K562 (cell line): ENCODE measurements around the gene SDHC. TPM values are rescaled to one million over a fixed set of nuclear protein-coding genes. Genes with fewer than 3 reads are reported as not detected.

Source experiments
- ATAC-seq: fragments of 200-7000 bp; cut with Tn5 transposase; 3 replicates; pipeline ENCODE4 v1.9.1; 2020; ENCODE audit warnings: moderate library complexity
- BruUV-seq: library from RNA; stranded (reverse); fragments of 400-500 nt; replicated peaks from 2 replicates; lab custom pipeline; 2021; lab: Mats Ljungman, UMichigan
- CTCF ChIA-PET: fragments of 300-600 bp; formaldehyde crosslinking; extraction: SDS; loops from one replicate; lab custom pipeline; 2021; ENCODE audit warnings: low intra/inter-chr PET ratio; lab: Yijun Ruan, JAX
- POLR2A ChIA-PET: fragments of 300-600, 350-650 bp; sonication (Branson Sonifier 250); formaldehyde crosslinking; extraction: SDS; loops from one replicate; lab custom pipeline; 2021; ENCODE audit warnings: antibody characterized with exemption, inconsistent platforms; lab: Yijun Ruan, JAX
- DNase-seq, 4 experiments: peaks; one replicate each; pipeline versions ENCODE4 v3.0.0 to v3.0.0-alpha.2; 2011 to 2018; ENCODE audit warnings: low spot score in 3 of 4, mixed read lengths in 3 of 4; ENCODE audit errors: extremely low read depth in 1 of 4
- FAIRE-seq: peaks from 2 replicates; lab custom pipeline; 2011; peaks lifted over from hg19 to GRCh38; lab: Jason Lieb, UNC
- H2AFZ ChIP-seq: 2 replicates; pipeline ENCODE4 v1.6.0; 2011; ENCODE audit warnings: low read depth, low read length, control low read depth, inconsistent platforms
- H3K27ac ChIP-seq: fragments of 200-600 bp; 3 replicates; pipeline ENCODE4 v1.8.0; 2011; ENCODE audit warnings: low read depth, mild to moderate bottlenecking, control low read depth, inconsistent platforms, low read length, moderate library complexity, mixed read lengths; ENCODE audit errors: extremely low read depth
- H3K27me3 ChIP-seq, 2 experiments: fragments of 300-600 bp in 1 of 2; 2 replicates in 1 of 2; 3 replicates in 1 of 2; pipeline versions ENCODE4 v1.6.0 to v1.8.0; 2011; ENCODE audit warnings: inconsistent platforms in 2 of 2, low read length in 2 of 2, mild to moderate bottlenecking in 1 of 2, mixed read lengths in 1 of 2, moderate library complexity in 1 of 2; ENCODE audit not compliant: control insufficient read depth in 2 of 2, insufficient read depth in 2 of 2
- H3K36me3 ChIP-seq: fragments of 300-600 bp; 3 replicates; pipeline ENCODE4 v1.8.0; 2011; ENCODE audit warnings: mild to moderate bottlenecking, low read length, inconsistent platforms; ENCODE audit not compliant: control insufficient read depth, insufficient read depth
- H3K4me1 ChIP-seq, 2 experiments: fragments of 200-600 bp in 1 of 2; replicated peaks in 1 of 2; 2 replicates in 1 of 2; 3 replicates in 1 of 2; pipeline versions ENCODE4 v1.5.1 to v1.8.0; 2011; ENCODE audit warnings: inconsistent platforms in 2 of 2, low read length in 2 of 2, mild to moderate bottlenecking in 1 of 2, mixed read lengths in 1 of 2, moderate library complexity in 1 of 2; ENCODE audit not compliant: control insufficient read depth in 2 of 2, insufficient read depth in 2 of 2
- H3K4me2 ChIP-seq: 2 replicates; pipeline ENCODE4 v1.6.1; 2011; ENCODE audit warnings: low read length, control low read depth, inconsistent platforms, mixed read lengths; ENCODE audit not compliant: insufficient read depth
- H3K4me3 ChIP-seq: fragments of 200-600 bp; sonication (generic), shearing (Covaris generic); 2 replicates; pipeline ENCODE4 v1.5.1; 2016; ENCODE audit warnings: control low read depth, inconsistent platforms
- H3K79me2 ChIP-seq: fragments of 200-600 bp; 3 replicates; pipeline ENCODE4 v1.8.0; 2011; ENCODE audit warnings: low read length, inconsistent platforms; ENCODE audit not compliant: control insufficient read depth, insufficient read depth
- H3K9ac ChIP-seq, 2 experiments: 2 replicates each; pipeline versions ENCODE4 v1.6.0 to v1.6.1; 2011; ENCODE audit warnings: low read depth in 2 of 2, low read length in 2 of 2, control low read depth in 1 of 2, inconsistent platforms in 1 of 2, mild to moderate bottlenecking in 1 of 2, mixed read lengths in 1 of 2; ENCODE audit not compliant: insufficient read depth in 1 of 2
- H3K9me1 ChIP-seq: one replicate; pipeline ENCODE4 v1.6.0; 2011; ENCODE audit warnings: inconsistent platforms, mild to moderate bottlenecking, low read length, moderate library complexity; ENCODE audit not compliant: control insufficient read depth, insufficient read depth
- H3K9me3 ChIP-seq: replicated peaks from 2 replicates; pipeline ENCODE4 v1.5.1; 2011; ENCODE audit warnings: low read depth, low read length, inconsistent platforms; ENCODE audit not compliant: control insufficient read depth, insufficient read depth
- H4K20me1 ChIP-seq: replicated peaks from 2 replicates; pipeline ENCODE4 v1.6.1; 2011; ENCODE audit warnings: low read length, inconsistent platforms, mixed read lengths; ENCODE audit not compliant: control insufficient read depth, insufficient read depth
- BRD9 ChIP-seq: fragments of 450-650 bp; IDR thresholded peaks from 2 replicates; pipeline ENCODE4 v1.6.1; 2018; ENCODE audit warnings: low read depth; ENCODE audit not compliant: partially characterized antibody
- DNMT1 ChIP-seq: fragments of 450-650 bp; IDR thresholded peaks from 2 replicates; pipeline ENCODE4 v1.6.1; 2016; ENCODE audit warnings: antibody characterized with exemption, mild to moderate bottlenecking
- EP400 ChIP-seq: fragments of 450-650 bp; IDR thresholded peaks from 2 replicates; pipeline ENCODE4 v1.6.1; 2017; ENCODE audit warnings: antibody characterized with exemption, mild to moderate bottlenecking, moderate library complexity
- FIP1L1 ChIP-seq: fragments of 200-400 bp; formaldehyde crosslinking; IDR thresholded peaks from 2 replicates; pipeline ENCODE4 v1.6.1; 2018; ENCODE audit warnings: mild to moderate bottlenecking, low read depth, low read length; ENCODE audit not compliant: poor library complexity, severe bottlenecking
- HMG20A ChIP-seq: fragments of 450-650 bp; formaldehyde crosslinking; conservative IDR thresholded peaks from 2 replicates; pipeline ENCODE4 v1.4.0; 2020; ENCODE audit warnings: mild to moderate bottlenecking, mixed read lengths
- KLF6 ChIP-seq: fragments of 250-450 bp; sonication (Bioruptor Pico); IDR thresholded peaks from 2 replicates; pipeline ENCODE4 v1.4.0; 2020; ENCODE audit warnings: mild to moderate bottlenecking, moderate library complexity, borderline replicate concordance
- MAFK ChIP-seq: IDR thresholded peaks from 2 replicates; pipeline ENCODE4 v1.6.1; 2011; ENCODE audit warnings: low read length, improper control_type of control experiment
- MAZ ChIP-seq, 2 experiments: fragments of 450-650 bp in 1 of 2; sonication (generic) in 1 of 2; formaldehyde crosslinking; IDR thresholded peaks in 1 of 2; conservative IDR thresholded peaks in 1 of 2; 2 replicates each; pipeline versions ENCODE4 v1.4.0 to v1.5.0; 2020; ENCODE audit warnings: mild to moderate bottlenecking in 1 of 2, missing genetic modification reagents in 1 of 2
- MBD2 ChIP-seq: sonication (generic); IDR thresholded peaks from 2 replicates; pipeline ENCODE4 v1.6.1; 2016; ENCODE audit warnings: low read depth, borderline replicate concordance
- MCM7 ChIP-seq, 2 experiments: fragments of 450-650 bp; IDR thresholded peaks; 2 replicates each; pipeline ENCODE4 v1.6.1; 2016 to 2018
- OTX1 ChIP-seq: fragments of 450-650 bp; formaldehyde crosslinking; IDR thresholded peaks from 2 replicates; pipeline ENCODE4 v1.4.0; 2022; ENCODE audit warnings: mild to moderate bottlenecking
- PHF21A ChIP-seq: fragments of 450-650 bp; IDR thresholded peaks from 2 replicates; pipeline ENCODE4 v1.6.1; 2017; ENCODE audit warnings: low read depth, borderline replicate concordance
- PTBP1 ChIP-seq: fragments of 200-400 bp; formaldehyde crosslinking; IDR thresholded peaks from 2 replicates; pipeline ENCODE4 v1.6.1; 2017; ENCODE audit warnings: low read depth, low read length
- SAFB ChIP-seq: fragments of 200-400 bp; formaldehyde crosslinking; IDR thresholded peaks from 2 replicates; pipeline ENCODE4 v1.6.1; 2017; ENCODE audit warnings: low read depth, low read length, borderline replicate concordance
- SRF ChIP-seq, 2 experiments: fragments of 250-450, 450-650 bp in 1 of 2; sonication (Bioruptor Pico) in 1 of 2; sonication (generic) in 1 of 2; formaldehyde crosslinking; IDR thresholded peaks; 2 replicates each; pipeline versions ENCODE4 v1.5.0 to v1.5.1; 2020 to 2022; ENCODE audit warnings: mild to moderate bottlenecking in 1 of 2, missing genetic modification reagents in 1 of 2
- ZBTB8A ChIP-seq: fragments of 450-650 bp; IDR thresholded peaks from 2 replicates; pipeline ENCODE4 v1.6.1; 2018; ENCODE audit warnings: mild to moderate bottlenecking, moderate library complexity; ENCODE audit not compliant: partially characterized antibody
- WGBS: fragments of 100-300 bp; shearing (Covaris generic); methylation state at CpG from one replicate; pipeline ENCODE4 v1.1.6; 2016; ENCODE audit warnings: low coverage, mixed read lengths; ENCODE audit not compliant: insufficient coverage; ENCODE audit errors: missing lambda C conversion rate; 5-methylcytosine and 5-hydroxymethylcytosine counted together
- in situ Hi-C: fragments of 300-500 bp; cut with MboI; formaldehyde crosslinking; loops from 4 replicates; pipeline ENCODE4 v1.15.0; 2018; ENCODE audit warnings: inconsistent platforms, mixed read lengths
- intact Hi-C: fragments of 100-400 bp; cut with micrococcal nuclease; formaldehyde crosslinking; loops from 2 replicates; pipeline ENCODE4 v1.14.2; 2022
- polyA plus RNA-seq, 8 experiments: library from polyadenylated mRNA; depleted of rRNA in 4 of 8; stranded (reverse) in 5 of 8; unstranded in 3 of 8; fragments of >200 nt; fragmentation: Nextera tagmentation in 2 of 8; fragmentation: Illumina TruSeq in 1 of 8; extraction: Ambion mirVana in 2 of 8; extraction: Trizol in 1 of 8; gene quantifications; 2 replicates each; pipeline versions ENCODE4 v1.2.1 to v1.2.3, GENCODE V29; 2011 to 2014; ENCODE audit warnings: inconsistent platforms in 1 of 8, missing spikeins in 1 of 8
- total RNA-seq, 7 experiments: library from RNA; depleted of rRNA in 6 of 7; stranded (reverse); fragments of >200 nt in 6 of 7; fragmentation: Illumina TruSeq in 2 of 7; extraction: Trizol in 2 of 7; gene quantifications; 2 replicates each; pipeline versions ENCODE4 v1.2.1 to v1.2.3, GENCODE V29; 2011 to 2021; ENCODE audit warnings: low replicate concordance in 1 of 7
- TF ChIP-seq, protein P1 (sequence below): fragments of 250-450 bp; sonication (Bioruptor Pico); IDR thresholded peaks from 2 replicates; pipeline ENCODE4 v1.5.0; 2021
- TF ChIP-seq, protein P2 (sequence below): fragments of 450-650 bp; conservative IDR thresholded peaks from 2 replicates; pipeline ENCODE4 v1.6.1; 2016; ENCODE audit warnings: missing genetic modification characterization, low read depth, mild to moderate bottlenecking, control low read depth, missing compliant biosample characterization
- TF ChIP-seq, protein P3 (sequence below): sonication (generic); formaldehyde crosslinking; IDR thresholded peaks from 2 replicates; pipeline ENCODE4 v1.8.0; 2022; ENCODE audit warnings: mild to moderate bottlenecking, missing genetic modification reagents

The SDHC gene
- total and polyA plus RNA-seq, 9 of the 15 experiments (the other 6 are each of a cell fraction or from before 2014, with no cell fraction given), result 7.7 to 309 (median 174) TPM

DNA sequence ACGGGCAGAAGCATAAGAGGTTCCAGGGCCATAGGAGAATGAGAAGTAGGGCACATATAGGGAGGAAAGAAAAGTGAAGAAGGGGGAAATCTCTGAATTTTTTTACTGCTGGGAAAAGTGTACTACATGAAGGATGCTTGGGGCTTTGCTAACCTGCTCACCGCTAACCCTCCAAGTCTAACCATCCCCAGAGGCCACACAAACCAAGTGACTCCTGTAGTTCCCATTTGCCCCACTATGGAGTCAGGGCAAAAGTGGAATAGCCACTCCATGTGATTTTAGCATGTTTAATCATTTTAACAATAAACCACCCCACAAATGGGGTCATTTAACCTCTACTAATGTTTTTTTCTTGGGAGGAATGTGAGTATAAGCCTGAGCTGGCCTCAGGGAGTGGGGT is 29.1 kb upstream of the SDHC start:
- H3K9me3 ChIP-seq, result no peaks in the 10 kb centered on the region
- no peaks in the 10 kb centered on the region; a peak in 1 of 5 replicates for H3K4me1 ChIP-seq
- no TSS peak for BruUV-seq
- DNase-seq (no peak), ATAC-seq (peak; percentile 65), FAIRE-seq (no peak)
- H3K9ac ChIP-seq, result no peak overlapping the region
- TF ChIP-seq MAZ (CRISPR knock-in tag; conservative IDR thresholded peaks at IDR 0.05 in 1 of 2, IDR thresholded peaks at IDR 0.05 in 1 of 2) (no peak), DNMT1 (no peak), PHF21A (no peak), HMG20A (CRISPR knock-in tag) (no peak), PTBP1 (no peak), OTX1 (no peak), MBD2 (no peak), MAFK (no peak), KLF6 (CRISPR knock-in tag) (no peak), ZBTB8A (no peak), BRD9 (no peak), FIP1L1 (no peak), MCM7 (IDR thresholded peaks at IDR 0.05) (no peak), EP400 (no peak), SRF (CRISPR knock-in tag; IDR thresholded peaks at IDR 0.05) (no peak), SAFB (no peak)
- TF ChIP-seq, protein P1, sequence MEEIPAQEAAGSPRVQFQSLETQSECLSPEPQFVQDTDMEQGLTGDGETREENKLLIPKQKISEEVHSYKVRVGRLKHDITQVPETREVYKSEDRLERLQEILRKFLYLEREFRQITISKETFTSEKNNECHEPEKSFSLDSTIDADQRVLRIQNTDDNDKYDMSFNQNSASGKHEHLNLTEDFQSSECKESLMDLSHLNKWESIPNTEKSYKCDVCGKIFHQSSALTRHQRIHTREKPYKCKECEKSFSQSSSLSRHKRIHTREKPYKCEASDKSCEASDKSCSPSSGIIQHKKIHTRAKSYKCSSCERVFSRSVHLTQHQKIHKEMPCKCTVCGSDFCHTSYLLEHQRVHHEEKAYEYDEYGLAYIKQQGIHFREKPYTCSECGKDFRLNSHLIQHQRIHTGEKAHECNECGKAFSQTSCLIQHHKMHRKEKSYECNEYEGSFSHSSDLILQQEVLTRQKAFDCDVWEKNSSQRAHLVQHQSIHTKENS, result no peak
- TF ChIP-seq, protein P2, sequence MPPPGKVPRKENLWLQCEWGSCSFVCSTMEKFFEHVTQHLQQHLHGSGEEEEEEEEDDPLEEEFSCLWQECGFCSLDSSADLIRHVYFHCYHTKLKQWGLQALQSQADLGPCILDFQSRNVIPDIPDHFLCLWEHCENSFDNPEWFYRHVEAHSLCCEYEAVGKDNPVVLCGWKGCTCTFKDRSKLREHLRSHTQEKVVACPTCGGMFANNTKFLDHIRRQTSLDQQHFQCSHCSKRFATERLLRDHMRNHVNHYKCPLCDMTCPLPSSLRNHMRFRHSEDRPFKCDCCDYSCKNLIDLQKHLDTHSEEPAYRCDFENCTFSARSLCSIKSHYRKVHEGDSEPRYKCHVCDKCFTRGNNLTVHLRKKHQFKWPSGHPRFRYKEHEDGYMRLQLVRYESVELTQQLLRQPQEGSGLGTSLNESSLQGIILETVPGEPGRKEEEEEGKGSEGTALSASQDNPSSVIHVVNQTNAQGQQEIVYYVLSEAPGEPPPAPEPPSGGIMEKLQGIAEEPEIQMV (tag), result no peak
- TF ChIP-seq, protein P3, sequence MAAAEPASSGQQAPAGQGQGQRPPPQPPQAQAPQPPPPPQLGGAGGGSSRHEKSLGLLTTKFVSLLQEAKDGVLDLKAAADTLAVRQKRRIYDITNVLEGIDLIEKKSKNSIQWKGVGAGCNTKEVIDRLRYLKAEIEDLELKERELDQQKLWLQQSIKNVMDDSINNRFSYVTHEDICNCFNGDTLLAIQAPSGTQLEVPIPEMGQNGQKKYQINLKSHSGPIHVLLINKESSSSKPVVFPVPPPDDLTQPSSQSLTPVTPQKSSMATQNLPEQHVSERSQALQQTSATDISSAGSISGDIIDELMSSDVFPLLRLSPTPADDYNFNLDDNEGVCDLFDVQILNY (CRISPR knock-in tag), result no peak
- WGBS, result 21% methylated on average over 2 of the region's 2 CpGs
- CTCF ChIA-PET, result no interaction called here
- no peak overlapping the region for H2AFZ ChIP-seq
- in situ Hi-C loops, result no loop called here
- POLR2A ChIA-PET, result interaction anchor here (0.6 to 0.9 kb wide), 5 partner anchors 10 to 247 kb away, joined by 3 read pairs; no protein-coding TSS in a partner anchor
- intact Hi-C loops, result no loop called here
- no peak overlapping the region for H3K4me3 ChIP-seq
- H3K27ac ChIP-seq, result no peak overlapping the region
- H3K27me3 ChIP-seq, result peaks cover 10 to 12% of the 10 kb centered on the region in 2 experiments
- no peaks in the 10 kb centered on the region for H3K9me1 ChIP-seq
- no peaks in the 10 kb centered on the region for H3K79me2 ChIP-seq
- no peak overlapping the region for H3K4me2 ChIP-seq
- H4K20me1 ChIP-seq, result no peaks in the 10 kb centered on the region
- no peaks in the 10 kb centered on the region for H3K36me3 ChIP-seq
